NCI-H748 treated with DMSO at 0.1 percent for 48 hours (cell line): ENCODE data around the gene MED13L.
"Not testable (repeated sequence)": the region's sequence is repeated elsewhere in the genome, so short reads cannot be mapped to it uniquely, and the experiment has no call there.

Source experiments
- DNase-seq: peaks from one replicate; lab custom pipeline; 2025; lab: John Stamatoyannopoulos, UW

The MED13L gene

DNA sequence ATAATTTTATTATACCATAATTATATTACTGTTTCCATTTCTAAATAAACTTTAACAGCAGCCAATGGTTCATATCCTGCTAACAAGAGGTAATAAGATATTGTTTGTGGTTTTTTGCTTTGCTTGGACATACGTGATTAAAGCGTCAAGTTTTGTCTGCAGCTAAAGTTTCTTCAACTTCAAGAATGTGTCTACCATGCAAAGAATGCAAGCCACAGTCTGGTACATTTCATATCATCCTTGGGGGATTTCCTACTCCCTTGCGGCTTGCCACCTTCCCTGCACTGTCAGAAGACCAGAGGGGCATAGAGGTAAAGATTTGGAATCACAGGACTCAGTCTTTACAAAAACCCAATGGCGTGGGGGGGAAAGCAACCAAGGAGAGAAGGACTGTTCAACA is 125.2 kb downstream of the MED13L start:
- no peak for DNase-seq

- no peak for DNase-seq
Observed at GRCh38 chr12:116150452-116150851, 127.0 kb downstream of the MED13L start.

- DNase-seq, result no peak
Observed at GRCh38 chr12:116150001-116150400, 127.5 kb downstream of the MED13L start.

DNA sequence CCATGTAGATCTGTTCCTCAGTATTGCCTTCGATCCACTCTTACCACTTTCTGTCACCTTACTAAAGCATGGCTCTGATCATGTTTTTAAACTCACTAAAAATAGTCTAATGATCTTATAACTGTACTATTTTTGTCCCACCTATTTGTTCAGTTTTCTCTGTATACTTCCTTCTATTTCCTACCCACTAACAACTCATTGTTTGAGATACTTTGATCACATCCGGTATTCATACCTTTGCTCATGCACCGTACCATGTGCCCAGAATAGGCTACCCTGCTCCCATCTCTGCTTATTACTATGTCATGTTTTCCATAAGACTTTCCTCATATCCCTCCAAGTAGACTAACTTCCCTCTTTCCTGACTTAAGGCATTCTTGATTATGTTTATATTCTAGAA is 128.6 kb downstream of the MED13L start:
- no peak for DNase-seq

DNA sequence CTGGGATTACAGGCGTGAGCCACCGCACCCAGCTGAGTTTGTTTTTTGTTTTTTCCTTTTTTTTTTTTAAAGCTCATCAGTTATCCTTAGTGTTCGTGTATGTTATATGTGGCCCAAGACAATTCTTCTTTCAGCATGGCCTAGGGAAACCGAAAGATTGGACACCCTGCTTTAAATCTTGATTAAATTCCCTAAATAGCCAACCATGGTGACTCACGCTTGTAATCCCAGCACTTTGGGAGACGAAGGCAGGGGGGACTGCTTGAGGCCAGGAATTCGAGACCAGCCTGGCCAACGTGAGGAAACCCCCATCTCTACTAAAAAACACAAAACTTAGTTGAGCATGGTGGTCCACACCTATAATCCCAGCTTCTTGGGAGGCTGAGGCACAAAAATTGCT is 131.1 kb downstream of the MED13L start:
- DNase-seq, result no peak

- DNase-seq, result no peak
Observed at GRCh38 chr12:116145451-116145850, 132.0 kb downstream of the MED13L start.

DNA sequence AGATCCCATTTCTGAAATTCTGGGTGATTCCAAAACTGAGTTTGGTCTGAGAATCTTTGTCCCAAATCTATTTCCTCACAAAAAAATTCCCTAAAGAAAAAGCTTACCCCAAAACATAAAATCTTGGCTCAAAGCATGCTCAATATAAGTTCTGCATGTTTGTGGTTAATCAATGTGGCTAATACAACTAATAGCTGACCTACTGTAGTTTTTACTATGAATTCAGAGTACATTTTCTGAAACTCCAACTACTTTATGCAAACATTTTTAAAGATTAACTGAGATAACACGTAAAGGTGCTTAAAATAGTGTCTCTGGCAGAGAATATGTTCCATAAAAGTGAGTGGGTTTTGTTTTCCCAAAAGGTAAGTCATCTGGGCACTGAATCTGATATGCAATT is 133.1 kb downstream of the MED13L start:
- no peak for DNase-seq

- DNase-seq, result no peak
Observed at GRCh38 chr12:116143909-116144308, 133.6 kb downstream of the MED13L start.

GRCh38 chr12:116142936-116143898 is 134.3 kb downstream of the MED13L start:
- DNase-seq, result no peak

DNA sequence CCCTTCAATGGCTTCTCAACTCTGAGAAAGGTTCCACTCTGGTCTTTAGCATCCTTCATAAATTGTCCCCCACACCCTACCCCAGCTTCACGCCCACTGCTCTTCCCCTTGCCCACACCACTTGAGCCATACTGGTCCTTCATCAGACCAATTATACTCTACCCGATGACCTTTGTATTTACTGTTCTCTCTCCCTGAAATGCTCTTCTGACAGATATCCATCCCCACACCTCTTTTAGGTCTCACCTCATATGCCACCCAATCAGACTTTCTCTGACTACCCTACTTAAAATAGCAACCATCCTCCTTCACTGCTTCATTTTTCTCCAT is 135.7 kb downstream of the MED13L start:
- no peak for DNase-seq

DNA sequence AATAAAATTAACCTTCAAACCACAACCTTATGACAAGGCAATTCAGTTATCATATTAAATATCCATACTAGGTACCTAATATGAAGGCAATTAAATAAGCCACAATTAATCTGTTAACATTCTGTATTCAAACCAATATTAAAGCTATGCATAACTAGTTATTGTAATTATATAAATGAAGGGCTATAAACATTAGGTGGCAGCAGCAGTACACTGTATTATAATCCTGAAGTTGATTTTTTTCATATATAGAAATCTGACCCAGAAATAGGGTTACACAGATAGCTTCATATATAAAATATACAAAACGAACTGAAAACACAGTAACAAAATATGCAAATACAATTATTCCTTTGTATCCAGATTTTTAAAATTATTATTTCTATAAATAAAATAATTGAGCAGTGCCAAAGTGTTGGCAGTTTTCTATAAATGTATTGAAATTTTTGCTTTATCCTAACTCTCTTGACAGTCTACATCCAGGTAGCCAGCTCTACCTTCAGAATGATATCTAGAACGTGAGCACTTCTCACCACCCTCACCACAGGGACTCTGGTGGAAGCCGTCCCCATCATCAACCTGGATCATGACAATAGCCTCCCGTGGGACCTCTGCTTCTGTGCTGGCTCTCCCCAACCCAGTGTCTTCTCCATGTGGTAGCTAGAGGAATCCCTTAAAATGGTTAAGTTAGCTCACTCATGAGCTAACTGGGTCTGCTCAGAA is 136.2 kb downstream of the MED13L start:
- DNase-seq, result no peak

DNA sequence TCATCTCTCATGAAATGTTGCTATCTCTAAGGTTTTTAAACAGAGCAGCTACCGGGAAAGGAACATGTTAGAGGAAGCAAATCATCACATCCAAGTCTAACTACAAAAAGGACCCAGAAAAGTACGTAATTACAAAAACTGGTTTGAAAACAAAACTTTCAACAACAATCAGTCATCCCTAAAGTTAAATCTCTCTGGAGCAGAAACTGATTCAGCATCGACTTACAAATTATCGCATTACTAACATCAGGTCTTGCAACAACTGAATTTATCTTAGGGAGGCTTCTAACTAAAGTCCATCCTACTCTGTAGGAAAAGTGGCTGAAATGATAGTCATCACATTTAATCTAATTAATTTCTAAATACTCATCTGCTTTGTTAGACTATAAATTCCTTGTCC is 137.0 kb downstream of the MED13L start:
- DNase-seq, result no peak

DNA sequence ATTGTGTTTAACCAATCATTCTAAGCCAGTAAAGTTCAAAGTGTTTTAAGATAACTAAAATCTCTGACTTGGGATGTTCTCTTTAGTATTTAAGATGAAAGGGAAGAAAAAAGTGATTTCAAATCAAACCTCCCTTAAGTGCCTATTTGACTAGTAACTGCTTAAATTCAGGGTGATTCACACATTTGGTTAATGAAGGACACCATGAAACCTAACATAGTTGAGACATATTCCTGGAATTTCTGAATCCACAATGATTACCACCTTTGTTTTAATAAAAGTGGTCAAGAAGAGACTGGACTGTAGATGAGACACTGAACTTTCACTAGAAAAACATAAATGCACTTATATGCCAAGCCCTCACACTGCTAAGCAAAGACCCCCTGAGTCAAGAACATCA is 138.7 kb downstream of the MED13L start:
- DNase-seq, result no peak

DNA sequence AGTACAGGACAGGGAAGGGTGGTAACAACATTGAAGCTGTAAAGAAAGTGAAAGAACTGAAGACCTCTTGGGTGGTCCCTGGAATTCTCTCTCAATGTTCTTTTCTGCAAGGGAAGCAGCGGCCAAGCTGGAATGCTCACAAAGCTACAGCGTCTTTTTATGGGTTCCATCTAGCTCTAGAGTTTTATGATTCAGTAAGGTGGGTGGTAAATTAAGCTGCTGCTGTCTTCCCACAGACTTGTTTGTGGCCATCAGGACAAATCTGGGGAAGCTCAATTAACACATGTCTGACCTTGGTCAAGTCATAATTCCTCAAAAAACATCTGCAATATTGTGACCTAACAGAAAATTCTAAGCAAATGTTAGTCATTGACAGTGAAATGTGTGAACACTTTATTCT is 139.1 kb downstream of the MED13L start:
- DNase-seq, result no peak

- no peak for DNase-seq
Observed at GRCh38 chr12:116137318-116137717, 140.2 kb downstream of the MED13L start.

DNA sequence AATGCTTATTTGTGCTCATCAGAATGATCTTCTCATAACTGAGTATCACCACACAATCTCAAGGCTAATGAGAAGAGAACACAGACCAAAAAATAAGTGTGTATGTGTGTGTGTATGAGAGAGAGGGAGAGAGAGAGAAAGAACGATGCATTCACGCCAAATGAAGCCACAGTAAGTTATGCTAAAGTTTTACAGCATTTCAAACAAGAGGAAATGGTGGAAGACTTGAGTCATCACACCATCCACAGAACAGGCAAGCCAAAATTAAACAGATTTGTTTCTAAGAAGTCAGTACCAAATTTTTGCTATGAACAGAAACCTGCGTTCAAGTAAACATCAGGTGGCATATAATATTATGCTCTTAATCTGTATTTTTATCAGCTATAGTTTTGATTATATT is 141.2 kb downstream of the MED13L start:
- no peak for DNase-seq

- no peak for DNase-seq
Observed at GRCh38 chr12:116135209-116135930, 142.1 kb downstream of the MED13L start.

GRCh38 chr12:116133636-116134214 is 143.8 kb downstream of the MED13L start:
- DNase-seq, result no peak

- no peak for DNase-seq
Observed at GRCh38 chr12:116133149-116133548, 144.3 kb downstream of the MED13L start.

DNA sequence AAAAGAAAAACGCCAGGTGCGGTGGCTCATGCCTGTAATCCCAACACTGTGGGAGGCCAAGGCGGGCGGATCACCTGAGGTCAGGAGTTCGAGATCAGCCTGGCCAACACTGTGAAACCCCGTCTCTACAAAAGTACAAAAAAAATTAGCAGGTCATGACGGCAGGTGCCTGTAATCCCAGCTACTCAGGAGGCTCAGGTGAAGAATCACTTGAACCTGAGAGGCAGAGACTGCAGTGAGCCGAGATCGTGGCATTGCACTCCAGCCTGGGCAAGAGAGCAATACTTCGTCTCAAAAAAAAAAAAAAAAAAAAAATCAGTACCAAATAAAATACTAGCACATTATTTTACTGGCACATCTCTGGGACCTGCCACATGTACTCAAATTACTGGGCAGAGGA is 145.5 kb downstream of the MED13L start:
- DNase-seq, result not testable (repeated sequence)

DNA sequence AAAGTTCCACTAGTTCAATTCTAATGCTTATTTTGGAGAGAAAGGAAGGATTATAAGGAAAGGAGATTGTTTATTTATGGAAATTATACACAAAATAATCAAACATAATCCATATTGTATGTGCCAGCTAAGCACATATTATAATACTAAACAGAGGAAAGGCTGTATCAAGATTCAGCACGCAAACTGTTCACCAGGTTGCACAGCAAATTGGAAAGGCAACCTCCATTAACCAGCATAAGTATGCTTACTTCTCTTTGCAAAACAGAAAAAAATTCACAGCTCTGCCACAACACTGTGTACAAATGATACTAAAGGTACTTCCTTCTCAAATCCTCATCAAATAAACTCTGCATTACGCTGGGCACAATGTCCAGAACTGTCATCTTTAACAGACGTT is 146.3 kb downstream of the MED13L start:
- DNase-seq, result no peak

DNA sequence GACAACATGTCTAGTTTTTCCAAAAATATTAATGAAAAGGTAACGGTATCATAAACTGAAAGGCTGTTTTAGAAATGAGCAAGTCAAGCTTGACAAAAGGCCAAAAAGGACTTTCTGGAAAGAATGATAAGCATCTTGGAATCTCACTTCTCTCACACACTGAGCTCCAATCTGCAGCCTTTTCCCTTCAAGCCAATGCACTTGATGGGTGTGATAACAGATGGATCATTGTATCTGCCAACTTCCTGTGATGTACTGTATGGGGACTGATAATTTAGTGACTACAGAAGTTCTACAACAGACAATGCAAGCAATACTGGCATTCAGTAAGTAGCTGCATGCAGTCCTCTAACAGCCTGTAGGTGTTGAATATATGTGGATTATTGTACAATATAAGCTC is 147.1 kb downstream of the MED13L start:
- no peak for DNase-seq
